Muscle of arm (tissue), 12 donors: ENCODE data around the gene UBXN4. TPM values are rescaled to one million over a fixed set of nuclear protein-coding genes. Genes with fewer than 3 reads are reported as not detected.
"Not testable (repeated sequence)": the region's sequence is repeated elsewhere in the genome, so short reads cannot be mapped to it uniquely, and the experiment has no call there.

Source experiments
- DNase-seq: peaks from one replicate; pipeline ENCODE4 v3.0.0-alpha.2; 2013
- polyA plus RNA-seq, 12 donors: library from polyadenylated mRNA; unstranded; fragments of 120-200 nt; gene quantifications; one replicate each; pipeline ENCODE4 v1.2.1, GENCODE V29; 2013; ENCODE audit not compliant: insufficient read length in 12 of 12

UBXN4 gene
- polyA plus RNA-seq, 12 donors: 68.0 to 113 (median 88.7) TPM

- DNase-seq: no peak
Measured at GRCh38 chr2:135800513-135801460, 59.1 kb downstream of the UBXN4 start.

DNA sequence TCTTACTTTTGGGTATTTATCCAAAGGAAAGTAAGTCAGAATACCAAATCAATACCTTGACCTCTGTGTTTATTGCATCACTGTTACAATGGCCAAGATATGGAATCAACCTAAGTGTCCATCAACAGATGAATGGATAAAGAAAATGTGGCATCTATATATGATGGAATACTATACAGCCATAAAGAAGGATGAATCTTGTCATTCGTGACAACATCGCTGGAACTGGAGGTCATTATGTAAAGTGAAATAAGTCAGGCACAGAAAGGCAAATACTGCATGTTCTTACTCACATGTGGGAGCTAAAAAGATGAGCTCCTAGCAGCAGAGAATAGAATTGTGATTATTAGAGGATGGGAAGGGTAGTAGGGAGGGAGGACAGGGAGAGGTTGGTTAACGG lies 60.7 kb downstream of the UBXN4 start:
- DNase-seq: no peak

GRCh38 chr2:135803278-135803677 lies 61.6 kb downstream of the UBXN4 start:
- no peak for DNase-seq

- DNase-seq: not testable (repeated sequence)
Measured at GRCh38 chr2:135807874-135808273, 66.2 kb downstream of the UBXN4 start.

- no peak for DNase-seq
Measured at GRCh38 chr2:135812907-135813511, 71.4 kb downstream of the UBXN4 start.

GRCh38 chr2:135815269-135815668 lies 73.6 kb downstream of the UBXN4 start:
- DNase-seq: no peak

- no peak for DNase-seq
Measured at GRCh38 chr2:135817466-135817865, 75.8 kb downstream of the UBXN4 start.

- DNase-seq: no peak
Measured at GRCh38 chr2:135817951-135818350, 76.3 kb downstream of the UBXN4 start.

- DNase-seq: no peak
Measured at GRCh38 chr2:135818937-135819610, 77.4 kb downstream of the UBXN4 start.

GRCh38 chr2:135820003-135820618 lies 78.5 kb downstream of the UBXN4 start:
- no peak for DNase-seq

DNA sequence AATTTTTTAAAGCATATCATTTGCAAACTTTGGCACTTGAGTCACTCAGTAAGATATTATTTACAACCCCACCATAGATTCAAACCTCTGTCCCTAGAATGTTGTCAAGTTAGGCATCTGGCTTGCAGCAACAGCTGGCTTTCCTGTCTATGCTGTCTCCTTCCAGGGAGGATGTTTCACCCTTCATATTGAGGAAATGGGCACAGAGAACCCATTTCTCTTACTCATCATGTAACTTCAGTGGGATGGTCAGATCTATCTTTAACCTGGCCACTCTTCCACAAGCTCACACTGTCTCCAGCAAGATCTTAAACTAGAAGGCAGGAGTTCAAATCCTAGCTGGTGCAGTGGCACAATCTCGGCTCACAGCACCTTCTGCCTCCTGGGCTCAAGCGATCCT lies 79.5 kb downstream of the UBXN4 start:
- no peak for DNase-seq

GRCh38 chr2:135822855-135823254 lies 81.2 kb downstream of the UBXN4 start:
- DNase-seq: no peak

GRCh38 chr2:135825131-135825530 lies 83.5 kb downstream of the UBXN4 start:
- no peak for DNase-seq

GRCh38 chr2:135825550-135826176 lies 84.0 kb downstream of the UBXN4 start:
- DNase-seq: no peak

GRCh38 chr2:135826544-135826943 lies 84.9 kb downstream of the UBXN4 start:
- DNase-seq: no peak

DNA sequence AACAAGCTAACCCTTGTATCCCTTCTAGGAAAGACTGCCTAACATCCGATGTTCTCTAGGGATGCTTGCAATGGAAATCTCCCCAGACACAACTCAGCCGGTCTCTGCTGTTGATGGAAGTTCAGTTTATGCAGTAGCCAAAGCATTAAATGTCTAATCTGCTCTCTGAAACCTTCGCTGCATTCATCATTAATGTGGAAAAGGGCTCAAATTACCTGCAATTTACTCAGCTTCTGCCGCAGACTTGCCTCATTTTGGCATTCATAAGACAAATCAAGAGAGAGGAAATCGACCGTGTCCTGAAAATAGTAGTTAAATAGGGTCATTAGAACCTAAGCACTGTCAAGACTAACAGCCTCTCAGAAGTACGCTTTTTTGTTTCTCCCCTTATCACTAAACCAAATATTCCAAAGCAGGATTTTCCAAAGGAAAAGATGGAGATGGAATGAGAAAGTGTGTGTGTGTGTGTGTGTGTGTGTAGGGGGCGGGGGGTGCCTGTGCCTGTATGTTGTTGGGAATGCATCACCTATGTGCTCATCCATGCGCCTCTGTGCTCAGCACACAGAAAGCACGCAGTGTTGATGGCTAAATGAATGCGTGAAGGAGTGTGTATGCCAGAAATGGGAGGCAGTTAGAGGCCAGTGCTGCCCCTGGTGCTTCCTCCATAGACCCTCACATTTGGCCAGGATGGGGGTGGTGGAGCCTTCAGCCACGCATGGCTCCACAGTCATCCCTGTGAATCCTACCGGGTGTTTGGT lies 87.9 kb downstream of the UBXN4 start:
- DNase-seq: no peak

- no peak for DNase-seq
Measured at GRCh38 chr2:135831180-135831812, 89.6 kb downstream of the UBXN4 start.

GRCh38 chr2:135832891-135833290 lies 91.2 kb downstream of the UBXN4 start:
- DNase-seq: no peak
